ENCODE results near the gene FLYWCH1.

The FLYWCH1 gene

GRCh38 chr16:2968738-2969544 is 57.2 kb downstream of the FLYWCH1 start, which contains the start of gene PAQR4:
PAQR4 (plus strand) TSS chr16:2969348; CDS start chr16:2969675, 327 bp downstream.
- peak; percentile 96 for DNase-seq (ENCODE audit: low spot score)

GRCh38 chr16:2969545-2970521 is 58.1 kb downstream of the FLYWCH1 start:
- DNase-seq (ENCODE audit: low spot score): peak; percentile 41

GRCh38 chr16:2970563-2970962 is 58.8 kb downstream of the FLYWCH1 start:
- DNase-seq (ENCODE audit: low spot score): no peak

- no peak for DNase-seq (ENCODE audit: low spot score)
Observed at GRCh38 chr16:2971134-2971984, 59.6 kb downstream of the FLYWCH1 start.

GRCh38 chr16:2971985-2972784 is 60.5 kb downstream of the FLYWCH1 start:
- no peak for DNase-seq (ENCODE audit: low spot score)

- DNase-seq (ENCODE audit: low spot score): no peak
Observed at GRCh38 chr16:2973093-2973492, 61.4 kb downstream of the FLYWCH1 start.

GRCh38 chr16:2973605-2974318 is 62.0 kb downstream of the FLYWCH1 start:
- no peak for DNase-seq (ENCODE audit: low spot score)

GRCh38 chr16:2974319-2975056 is 62.8 kb downstream of the FLYWCH1 start:
- no peak for DNase-seq (ENCODE audit: low spot score)

- DNase-seq (ENCODE audit: low spot score): no peak
Observed at GRCh38 chr16:2975161-2975795, 63.5 kb downstream of the FLYWCH1 start.

- no peak for DNase-seq (ENCODE audit: low spot score)
Observed at GRCh38 chr16:2976201-2976600, 64.5 kb downstream of the FLYWCH1 start.

GRCh38 chr16:2976673-2977072 is 64.9 kb downstream of the FLYWCH1 start:
- DNase-seq (ENCODE audit: low spot score): no peak

- DNase-seq (ENCODE audit: low spot score): no peak
Observed at GRCh38 chr16:2977440-2977839, 65.7 kb downstream of the FLYWCH1 start.

- no peak for DNase-seq (ENCODE audit: low spot score)
Observed at GRCh38 chr16:2979669-2980226, 68.0 kb downstream of the FLYWCH1 start.

GRCh38 chr16:2980227-2981176 is 68.8 kb downstream of the FLYWCH1 start, which contains the start of gene PKMYT1:
PKMYT1 (minus strand) TSS chr16:2980446; CDS start chr16:2979657, 789 bp downstream.
- DNase-seq (ENCODE audit: low spot score): peak; percentile 100

- DNase-seq (ENCODE audit: low spot score): no peak
Observed at GRCh38 chr16:2981177-2981898, 69.6 kb downstream of the FLYWCH1 start.

GRCh38 chr16:2981899-2982250 is 70.1 kb downstream of the FLYWCH1 start:
- no peak for DNase-seq (ENCODE audit: low spot score)

GRCh38 chr16:2982402-2982801 is 70.7 kb downstream of the FLYWCH1 start:
- DNase-seq (ENCODE audit: low spot score): no peak

Measured in AG08395 (cell line).